ENCODE results near the gene INHA.

GRCh38 chr2:219615894-219616293 lies 43.8 kb downstream of the INHA start:
- no peak for TF ChIP-seq CTCF (IDR thresholded peaks at IDR 0.05)
- TF ChIP-seq POLR2AphosphoS5 (IDR thresholded peaks at IDR 0.05) = no peak
- no peak for TF ChIP-seq POLR2A (IDR thresholded peaks at IDR 0.05)
- no peak for TF ChIP-seq EP300 (IDR thresholded peaks at IDR 0.05)
